HG02642 (cell line): ENCODE data around the gene BRINP1.

ENCODE experiments used
- ATAC-seq: cut with Tn5 transposase; IDR thresholded peaks from one replicate; pipeline ENCODE4 v1.9.1; 2021; ENCODE audit warnings: mild to moderate bottlenecking; ENCODE audit not compliant: unreplicated experiment, poor library complexity

The BRINP1 gene

GRCh38 chr9:119283078-119283794 is 86.0 kb downstream of the BRINP1 start:
- ATAC-seq, result no peak

GRCh38 chr9:119282476-119283077 is 86.7 kb downstream of the BRINP1 start:
- ATAC-seq, result no peak

GRCh38 chr9:119280740-119281485 is 88.3 kb downstream of the BRINP1 start:
- no peak for ATAC-seq

GRCh38 chr9:119278171-119278570 is 91.1 kb downstream of the BRINP1 start:
- ATAC-seq, result no peak

GRCh38 chr9:119273984-119274665 is 95.1 kb downstream of the BRINP1 start:
- no peak for ATAC-seq

GRCh38 chr9:119273325-119273904 is 95.8 kb downstream of the BRINP1 start:
- no peak for ATAC-seq

- ATAC-seq, result no peak
Measured at GRCh38 chr9:119272500-119273211, 96.6 kb downstream of the BRINP1 start.

- no peak for ATAC-seq
Measured at GRCh38 chr9:119268985-119269384, 100.2 kb downstream of the BRINP1 start.

GRCh38 chr9:119264165-119264564 is 105.1 kb downstream of the BRINP1 start:
- ATAC-seq, result no peak

GRCh38 chr9:119257592-119257991 is 111.6 kb downstream of the BRINP1 start:
- ATAC-seq, result no peak

- ATAC-seq, result no peak
Measured at GRCh38 chr9:119255116-119255515, 114.1 kb downstream of the BRINP1 start.

GRCh38 chr9:119252671-119253299 is 116.5 kb downstream of the BRINP1 start:
- ATAC-seq, result no peak

- no peak for ATAC-seq
Measured at GRCh38 chr9:119251936-119252335, 117.3 kb downstream of the BRINP1 start.

- no peak for ATAC-seq
Measured at GRCh38 chr9:119250730-119251129, 118.5 kb downstream of the BRINP1 start.

GRCh38 chr9:119240546-119240945 is 128.7 kb downstream of the BRINP1 start:
- ATAC-seq, result no peak

GRCh38 chr9:119234636-119235035 is 134.6 kb downstream of the BRINP1 start:
- ATAC-seq, result no peak

GRCh38 chr9:119227422-119227821 is 141.8 kb downstream of the BRINP1 start:
- ATAC-seq, result no peak

- no peak for ATAC-seq
Measured at GRCh38 chr9:119224431-119224830, 144.8 kb downstream of the BRINP1 start.

- no peak for ATAC-seq
Measured at GRCh38 chr9:119221276-119221675, 148.0 kb downstream of the BRINP1 start.
